Omental fat pad (tissue), 4 donors: Measurements from ENCODE around the gene MYCN. TPM values are rescaled to one million over a fixed set of nuclear protein-coding genes. Genes with fewer than 3 reads are reported as not detected.
A peak's percentile ranks its signal among the peaks of the same experiment; 100 is the strongest.

Experiments
- ATAC-seq: fragments of 150-250 bp; one replicate; pipeline ENCODE4 v1.9.1; 2016; ENCODE audit warnings: mild to moderate bottlenecking, moderate library complexity; ENCODE audit not compliant: low FRiP score
- DNase-seq: peaks from one replicate; pipeline ENCODE4 v3.0.0-alpha.2; 2019; ENCODE audit warnings: low spot score
- CTCF ChIP-seq, 3 donors: fragments of 450-650 bp; IDR thresholded peaks; one replicate each; pipeline ENCODE4 v1.5.1; 2016 to 2017; ENCODE audit warnings: antibody characterized with exemption in 3 of 3, mild to moderate bottlenecking in 3 of 3, moderate library complexity in 2 of 3
- total RNA-seq, 4 donors: library from RNA; depleted of rRNA; stranded (reverse); fragments of >200 nt; gene quantifications; one replicate each; pipeline ENCODE4 v1.1.0, GENCODE V29; 2016

Gene MYCN
- total RNA-seq, 4 donors from 2014 or later = 0.19 to 0.47 TPM; not detected in 2

GRCh38 chr2:15936277-15937104, 3.9 kb upstream of the MYCN start:
- DNase-seq (no peak), ATAC-seq (no peak)
- no peak for TF ChIP-seq CTCF (IDR thresholded peaks at IDR 0.05)

DNA sequence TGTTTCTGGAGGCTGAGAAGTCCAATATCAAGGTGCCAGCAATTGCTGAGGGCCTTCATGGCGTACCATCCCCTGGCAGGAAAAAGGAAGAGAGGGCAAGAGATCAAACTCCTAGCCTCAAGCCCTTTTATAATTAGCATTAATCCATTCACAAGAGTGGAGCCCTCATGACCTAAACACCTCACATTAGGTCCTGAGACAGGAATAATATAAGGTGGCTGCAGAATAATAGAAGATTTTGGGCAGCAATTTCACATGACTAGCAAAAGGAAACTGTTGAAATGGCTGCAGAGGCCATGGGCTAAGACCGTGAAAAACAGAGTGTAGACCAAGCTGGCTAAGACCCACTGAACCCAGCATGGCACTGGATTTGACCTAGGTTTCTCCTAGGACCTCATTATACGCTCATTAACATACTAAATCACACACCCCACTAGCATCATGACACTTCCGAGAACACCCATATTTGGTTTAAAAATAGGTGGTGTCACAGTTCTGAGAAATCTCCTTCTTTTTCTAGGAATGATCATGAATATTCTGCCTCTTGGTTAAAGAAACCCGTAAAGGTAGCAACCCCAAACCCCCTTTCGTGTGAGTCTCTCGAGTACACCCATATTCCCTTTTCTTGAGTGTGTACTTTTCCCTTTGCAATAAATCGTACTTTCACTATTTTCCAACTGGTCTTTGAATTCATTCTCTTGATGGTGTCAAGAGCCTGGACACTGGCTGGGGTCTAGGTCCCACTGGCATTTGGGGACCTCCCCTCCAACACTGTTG, 3.1 kb upstream of the MYCN start:
- no peak for DNase-seq
- TF ChIP-seq CTCF (IDR thresholded peaks at IDR 0.05) = no peak

DNA sequence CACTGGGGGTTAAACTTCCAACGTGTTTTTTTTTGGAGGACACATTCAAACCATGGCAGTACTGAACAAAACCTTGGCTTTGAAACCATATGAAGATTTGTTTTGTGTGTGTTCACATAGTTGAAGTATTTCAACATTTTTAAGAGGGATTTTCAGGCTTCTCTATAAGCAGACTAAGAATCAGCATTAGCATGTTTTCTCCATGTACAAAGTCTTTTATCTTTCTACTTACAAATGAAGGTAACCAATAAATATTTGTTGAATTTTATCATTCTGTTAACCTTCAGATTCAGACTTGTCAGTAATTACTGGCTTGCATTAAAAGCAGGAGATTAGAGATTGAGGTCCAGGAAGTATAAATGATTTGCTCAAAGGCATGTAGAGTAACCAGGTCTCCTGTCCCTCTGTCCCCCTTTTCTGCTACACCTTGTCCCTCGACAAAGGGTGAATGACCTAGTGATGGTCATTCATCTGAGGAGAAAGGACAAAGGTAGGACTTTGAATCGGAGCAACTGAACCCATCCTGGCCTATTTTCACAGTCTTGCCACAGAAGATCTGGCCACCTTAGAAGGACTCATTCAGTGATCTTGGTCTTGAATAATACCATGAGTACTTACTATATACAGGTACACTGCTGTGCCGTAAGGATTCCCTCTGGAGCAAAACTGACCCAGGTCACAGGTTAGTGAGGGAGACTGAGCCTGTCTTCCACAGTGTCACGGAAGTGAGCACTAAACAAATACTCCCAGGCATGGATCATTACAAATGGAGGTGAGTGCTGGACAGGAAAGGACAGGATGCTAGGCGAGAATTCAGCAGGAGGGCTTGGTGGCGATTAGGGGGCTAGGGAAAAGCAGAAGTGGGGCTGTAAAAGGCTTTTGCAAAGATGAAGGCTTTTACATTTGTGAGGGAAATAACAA, 2.2 kb upstream of the MYCN start:
- ATAC-seq = no peak
- TF ChIP-seq CTCF (IDR thresholded peaks at IDR 0.05) = no peak
- no peak for DNase-seq

More for the DNA sequence above, 3.1 kb upstream of the MYCN start:
- ATAC-seq = no peak

GRCh38 chr2:15938803-15939555, 1.4 kb upstream of the MYCN start:
- no peak for TF ChIP-seq CTCF (IDR thresholded peaks at IDR 0.05)
- no peak for ATAC-seq
- no peak for DNase-seq

DNA sequence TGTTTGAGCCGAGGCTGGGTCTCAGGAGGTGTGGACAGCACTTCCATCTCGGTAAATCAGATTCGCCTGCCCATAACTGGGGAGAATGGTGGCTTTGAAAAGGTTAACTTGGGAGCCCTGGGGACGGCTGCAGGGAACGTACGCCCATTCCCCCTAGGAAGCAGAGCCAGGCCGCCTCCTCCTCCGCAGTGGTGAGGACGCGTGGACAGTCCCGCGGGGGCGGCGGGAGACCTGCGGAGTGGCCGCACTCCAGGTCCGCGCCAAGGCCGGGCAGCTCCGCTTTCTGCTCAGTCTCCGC, 845 bp upstream of the MYCN start:
- ATAC-seq = peak; percentile 72
- TF ChIP-seq CTCF (IDR thresholded peaks at IDR 0.05) = no peak
- DNase-seq = no peak
